Measurements from ENCODE around the gene ZSCAN31. TPM values are rescaled to one million over a fixed set of nuclear protein-coding genes. Genes with fewer than 3 reads are reported as not detected.

The ZSCAN31 gene
- total RNA-seq, 1 donor from 2014 or later: 6.2 TPM

DNA sequence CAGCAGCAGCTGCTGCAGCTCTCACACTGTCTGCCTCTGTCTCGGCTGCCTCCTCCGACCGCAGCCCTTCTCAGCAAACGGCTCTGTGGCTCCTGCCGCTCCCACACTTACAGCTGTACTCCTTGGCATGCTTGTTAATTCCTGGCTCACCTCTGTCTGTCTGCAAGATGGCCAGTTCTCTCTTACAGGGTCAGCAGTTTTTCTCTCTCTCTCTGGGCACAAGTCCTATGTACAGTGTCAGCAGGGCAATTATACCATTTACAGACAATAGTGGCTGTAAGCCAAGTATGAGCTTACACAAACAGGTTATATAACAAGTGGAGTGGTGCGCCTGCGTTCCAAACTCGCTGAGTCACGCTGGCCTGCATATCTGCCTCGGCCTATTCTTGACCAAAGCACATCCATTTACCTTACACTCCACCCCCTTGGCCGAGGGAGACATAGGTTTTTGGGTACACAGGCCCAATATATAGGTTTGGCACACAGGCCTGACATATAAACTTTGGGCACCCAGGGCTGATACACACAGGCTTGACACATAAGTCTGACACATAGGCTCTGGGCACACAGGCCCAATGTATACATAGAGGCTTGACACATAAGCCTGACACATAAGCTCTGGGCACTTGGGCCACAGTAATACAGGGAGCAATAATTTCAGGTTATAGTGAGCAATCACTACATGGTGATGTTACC lies 18.2 kb upstream of the ZSCAN31 start:
- H3K27ac Mint-ChIP-seq (ENCODE audit: unreplicated experiment): no peak overlapping the region
- DNase-seq (ENCODE audit: extremely low spot score, unreplicated experiment): no peak

DNA sequence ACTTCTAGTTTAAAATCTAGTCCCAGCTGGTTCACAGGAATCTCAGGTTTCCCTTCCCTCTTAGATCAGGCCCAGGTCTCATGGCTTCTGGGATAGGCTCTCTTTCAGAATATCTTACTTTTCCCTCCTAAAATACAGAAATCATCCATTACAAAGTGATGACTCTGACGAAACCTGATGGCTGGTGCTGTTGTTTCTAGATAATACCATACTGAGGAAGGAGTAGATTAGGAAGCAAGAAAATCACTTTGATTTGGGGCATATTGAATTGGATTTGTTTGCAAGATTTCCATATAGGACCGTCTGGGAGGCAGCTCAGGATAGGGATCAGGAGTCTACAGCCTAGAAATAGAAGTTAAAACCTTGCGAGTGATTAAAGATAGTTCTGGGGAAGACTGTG lies 17.4 kb upstream of the ZSCAN31 start:
- Mint-ChIP-seq H3K27me3 (ENCODE audit: unreplicated experiment) (no peaks in the 10 kb centered on the region), H3K27ac (ENCODE audit: unreplicated experiment) (no peak overlapping the region), H3K4me3 (ENCODE audit: unreplicated experiment) (no peak overlapping the region), H3K36me3 (ENCODE audit: unreplicated experiment) (no peaks in the 10 kb centered on the region), H3K4me1 (ENCODE audit: unreplicated experiment) (peaks cover 36% of the 10 kb centered on the region), H3K9me3 (ENCODE audit: unreplicated experiment) (no peaks in the 10 kb centered on the region)
- TF ChIP-seq, protein P1, sequence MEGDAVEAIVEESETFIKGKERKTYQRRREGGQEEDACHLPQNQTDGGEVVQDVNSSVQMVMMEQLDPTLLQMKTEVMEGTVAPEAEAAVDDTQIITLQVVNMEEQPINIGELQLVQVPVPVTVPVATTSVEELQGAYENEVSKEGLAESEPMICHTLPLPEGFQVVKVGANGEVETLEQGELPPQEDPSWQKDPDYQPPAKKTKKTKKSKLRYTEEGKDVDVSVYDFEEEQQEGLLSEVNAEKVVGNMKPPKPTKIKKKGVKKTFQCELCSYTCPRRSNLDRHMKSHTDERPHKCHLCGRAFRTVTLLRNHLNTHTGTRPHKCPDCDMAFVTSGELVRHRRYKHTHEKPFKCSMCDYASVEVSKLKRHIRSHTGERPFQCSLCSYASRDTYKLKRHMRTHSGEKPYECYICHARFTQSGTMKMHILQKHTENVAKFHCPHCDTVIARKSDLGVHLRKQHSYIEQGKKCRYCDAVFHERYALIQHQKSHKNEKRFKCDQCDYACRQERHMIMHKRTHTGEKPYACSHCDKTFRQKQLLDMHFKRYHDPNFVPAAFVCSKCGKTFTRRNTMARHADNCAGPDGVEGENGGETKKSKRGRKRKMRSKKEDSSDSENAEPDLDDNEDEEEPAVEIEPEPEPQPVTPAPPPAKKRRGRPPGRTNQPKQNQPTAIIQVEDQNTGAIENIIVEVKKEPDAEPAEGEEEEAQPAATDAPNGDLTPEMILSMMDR (IDR thresholded peaks at IDR 0.05): no peak
- no peak for DNase-seq (ENCODE audit: extremely low spot score, unreplicated experiment)

More for the DNA sequence above, 18.2 kb upstream of the ZSCAN31 start:
- TF ChIP-seq, protein P1 (IDR thresholded peaks at IDR 0.05): no peak
- Mint-ChIP-seq H3K36me3 (ENCODE audit: unreplicated experiment) (peaks cover under 1% of the 10 kb centered on the region), H3K4me3 (ENCODE audit: unreplicated experiment) (no peak overlapping the region), H3K4me1 (ENCODE audit: unreplicated experiment) (peaks cover 36% of the 10 kb centered on the region), H3K9me3 (ENCODE audit: unreplicated experiment) (no peaks in the 10 kb centered on the region), H3K27me3 (ENCODE audit: unreplicated experiment) (no peaks in the 10 kb centered on the region)

DNA sequence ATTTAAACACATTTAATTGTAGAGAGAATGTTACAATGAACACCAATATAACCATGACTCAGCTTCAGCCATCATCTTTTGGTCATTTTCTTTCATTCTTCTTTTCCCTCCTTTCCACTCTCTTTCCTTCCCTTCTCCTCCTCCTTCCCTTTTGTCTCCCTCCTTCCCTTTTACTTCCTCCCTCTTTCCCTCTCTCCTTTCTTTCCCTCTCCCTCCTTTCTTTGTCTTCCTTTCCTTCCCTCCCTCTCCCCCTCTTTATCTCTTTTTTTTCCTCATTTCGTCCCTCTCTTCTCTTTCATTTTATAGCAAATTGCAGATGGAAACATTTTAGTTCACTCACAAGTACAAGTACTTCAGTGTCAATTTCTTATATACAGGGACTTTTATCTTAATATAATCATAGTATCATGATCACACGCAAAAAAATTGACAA lies 15.6 kb upstream of the ZSCAN31 start:
- no peak overlapping the region for H3K27ac Mint-ChIP-seq (ENCODE audit: unreplicated experiment)
- no peaks in the 10 kb centered on the region for H3K9me3 Mint-ChIP-seq (ENCODE audit: unreplicated experiment)
- no peaks in the 10 kb centered on the region for H3K36me3 Mint-ChIP-seq (ENCODE audit: unreplicated experiment)
- H3K27me3 Mint-ChIP-seq (ENCODE audit: unreplicated experiment): peaks cover 16% of the 10 kb centered on the region
- peak overlapping the region; percentile 95 for H3K4me3 Mint-ChIP-seq (ENCODE audit: unreplicated experiment)
- TF ChIP-seq, protein P1 (IDR thresholded peaks at IDR 0.05): no peak
- peaks cover 36% of the 10 kb centered on the region for H3K4me1 Mint-ChIP-seq (ENCODE audit: unreplicated experiment)
- DNase-seq (ENCODE audit: extremely low spot score, unreplicated experiment): no peak

DNA sequence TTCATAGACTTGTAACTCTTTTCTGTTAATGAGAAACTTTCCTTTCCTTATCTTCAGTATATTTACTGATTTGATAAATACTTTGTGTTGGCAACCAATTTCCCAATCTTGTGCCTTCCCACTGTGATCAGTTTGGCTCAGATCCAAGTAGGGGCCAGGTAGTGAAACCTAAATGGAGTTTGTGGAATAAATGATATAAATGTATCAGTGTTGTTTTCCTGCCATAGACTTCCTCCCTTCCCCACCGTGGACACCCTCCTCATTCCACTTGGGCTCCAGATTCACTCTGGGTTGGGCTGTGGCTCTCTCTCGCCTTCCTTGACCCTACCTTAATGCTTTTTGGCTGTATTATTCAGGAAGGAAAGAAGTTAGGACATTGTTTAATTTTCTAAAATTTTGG lies 15.1 kb upstream of the ZSCAN31 start:
- H3K9me3 Mint-ChIP-seq (ENCODE audit: unreplicated experiment): no peaks in the 10 kb centered on the region
- TF ChIP-seq, protein P1 (IDR thresholded peaks at IDR 0.05): no peak
- peaks cover 34% of the 10 kb centered on the region for H3K4me1 Mint-ChIP-seq (ENCODE audit: unreplicated experiment)
- peaks cover 20% of the 10 kb centered on the region for H3K27me3 Mint-ChIP-seq (ENCODE audit: unreplicated experiment)
- no peaks in the 10 kb centered on the region for H3K36me3 Mint-ChIP-seq (ENCODE audit: unreplicated experiment)
- no peak for DNase-seq (ENCODE audit: extremely low spot score, unreplicated experiment)
- H3K4me3 Mint-ChIP-seq (ENCODE audit: unreplicated experiment): peak overlapping the region; percentile 95
- no peak overlapping the region for H3K27ac Mint-ChIP-seq (ENCODE audit: unreplicated experiment)

DNA sequence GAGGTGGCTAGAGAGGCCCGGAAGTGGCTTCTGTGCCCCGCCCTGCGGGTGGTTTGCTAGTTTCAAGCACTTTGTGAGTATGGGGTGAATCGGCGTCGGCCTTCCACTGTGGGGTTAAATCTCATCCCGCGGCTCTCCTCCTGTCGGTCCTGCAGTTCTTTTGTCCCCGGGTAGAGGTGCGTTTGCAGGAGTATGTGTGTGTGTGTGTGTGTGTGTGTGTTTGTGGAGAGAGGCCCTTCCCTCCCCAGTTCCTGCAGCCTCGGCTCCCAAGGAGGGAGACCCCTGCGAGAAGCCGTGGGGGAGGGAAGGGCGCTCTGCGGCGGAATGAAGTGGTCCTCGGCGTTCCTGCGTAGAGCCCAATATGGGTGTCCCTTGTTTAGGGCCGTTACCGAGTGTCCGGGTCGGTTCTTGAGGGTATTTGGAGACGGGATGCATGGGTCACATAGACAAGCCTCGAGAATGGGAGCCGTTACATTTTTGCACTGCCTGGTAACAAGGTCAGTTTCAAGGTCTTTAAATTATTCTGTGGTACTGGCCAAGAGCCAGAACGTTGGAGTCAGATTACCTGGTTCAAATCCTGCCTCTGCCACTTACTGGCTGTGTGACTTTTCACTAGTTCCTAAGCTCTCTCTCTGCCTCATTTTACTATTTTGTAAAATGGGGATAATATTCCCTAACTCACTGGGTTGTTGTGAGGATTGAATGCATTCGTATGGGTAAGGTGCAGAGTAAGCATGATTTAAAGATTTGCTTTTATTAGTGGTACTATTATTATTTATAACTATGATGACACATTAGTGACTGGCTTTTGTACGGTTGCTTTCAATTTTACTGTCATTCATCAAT lies 14.2 kb upstream of the ZSCAN31 start, which contains the start of gene ZKSCAN3:
ZKSCAN3 (plus strand) TSS at position 56 of the 846 bp plus-strand sequence. CDS start 9,640 bp downstream, outside the sequence.
- Mint-ChIP-seq H3K4me1 (ENCODE audit: unreplicated experiment) (peaks cover 29% of the 10 kb centered on the region), H3K4me3 (ENCODE audit: unreplicated experiment) (peak within 1 kb of the TSS; percentile 95), H3K27me3 (ENCODE audit: unreplicated experiment) (peaks cover 29% of the 10 kb centered on the region), H3K9me3 (ENCODE audit: unreplicated experiment) (no peaks in the 10 kb centered on the region), H3K27ac (ENCODE audit: unreplicated experiment) (peak within 1 kb of the TSS; percentile 89), H3K36me3 (ENCODE audit: unreplicated experiment) (no peaks in the 10 kb centered on the region)
- no peak for DNase-seq (ENCODE audit: extremely low spot score, unreplicated experiment)
- TF ChIP-seq, protein P1 (IDR thresholded peaks at IDR 0.05): no peak

All from osteocyte (in vitro differentiated cells).